Left renal pelvis (tissue), 4 donors: ENCODE measurements around the gene GKN2. TPM values are rescaled to one million over a fixed set of nuclear protein-coding genes. Genes with fewer than 3 reads are reported as not detected.

Experiments
- DNase-seq, 4 donors: peaks; one replicate each; pipeline ENCODE4 v3.0.0-alpha.2; 2013; ENCODE audit warnings: low read depth in 4 of 4, low spot score in 3 of 4
- polyA plus RNA-seq, 4 donors: library from polyadenylated mRNA; unstranded; fragments of 120-200 nt; gene quantifications; one replicate each; pipeline ENCODE4 v1.2.1, GENCODE V29; 2013; ENCODE audit not compliant: insufficient read length in 4 of 4

GKN2 gene
- polyA plus RNA-seq, result not detected

- DNase-seq, result no peak
Measured at GRCh38 chr2:68952887-68953521, at the start of gene GKN2. GKN2 (minus strand) TSS chr2:68952893; CDS start chr2:68952861, 32 bp downstream.

- no peak for DNase-seq
Measured at GRCh38 chr2:69001879-69002278, 49.2 kb upstream of the GKN2 start.

- DNase-seq, result no peak
Measured at GRCh38 chr2:68997401-68997800, 44.7 kb upstream of the GKN2 start.

GRCh38 chr2:68995916-68996315 is 43.2 kb upstream of the GKN2 start:
- no peak for DNase-seq

- DNase-seq, result no peak
Measured at GRCh38 chr2:68994864-68995263, 42.2 kb upstream of the GKN2 start.

GRCh38 chr2:68993660-68994059 is 41.0 kb upstream of the GKN2 start:
- DNase-seq, result no peak

GRCh38 chr2:68992933-68993332 is 40.2 kb upstream of the GKN2 start:
- DNase-seq, result no peak

- DNase-seq, result no peak
Measured at GRCh38 chr2:68992341-68992740, 39.6 kb upstream of the GKN2 start.

GRCh38 chr2:68989035-68989434 is 36.3 kb upstream of the GKN2 start:
- no peak for DNase-seq

GRCh38 chr2:68987021-68987503 is 34.4 kb upstream of the GKN2 start:
- no peak for DNase-seq

- DNase-seq, result no peak
Measured at GRCh38 chr2:68980956-68981355, 28.3 kb upstream of the GKN2 start.

GRCh38 chr2:68978098-68978497 is 25.4 kb upstream of the GKN2 start:
- no peak for DNase-seq

GRCh38 chr2:68977453-68977852 is 24.8 kb upstream of the GKN2 start:
- DNase-seq, result no peak

GRCh38 chr2:68975844-68976243 is 23.2 kb upstream of the GKN2 start:
- DNase-seq, result no peak

- DNase-seq, result no peak
Measured at GRCh38 chr2:68974946-68975665, 22.4 kb upstream of the GKN2 start.

- no peak for DNase-seq
Measured at GRCh38 chr2:68974251-68974650, 21.6 kb upstream of the GKN2 start, which contains the start of gene GKN1. GKN1 (plus strand) TSS chr2:68974636; CDS start chr2:68974678, 42 bp downstream.

GRCh38 chr2:68971591-68972231 is 19.0 kb upstream of the GKN2 start:
- DNase-seq, result no peak

GRCh38 chr2:68970566-68971265 is 18.0 kb upstream of the GKN2 start:
- DNase-seq, result no peak

GRCh38 chr2:68969736-68970490 is 17.2 kb upstream of the GKN2 start:
- DNase-seq, result no peak

GRCh38 chr2:68968221-68968620 is 15.5 kb upstream of the GKN2 start:
- DNase-seq, result no peak
